Right lung (tissue), 5 donors: Measurements from ENCODE around the gene GORAB. TPM values are rescaled to one million over a fixed set of nuclear protein-coding genes. Genes with fewer than 3 reads are reported as not detected.

Source experiments
- DNase-seq, 2 donors: peaks; one replicate each; pipeline ENCODE4 v3.0.0-alpha.2; 2013
- polyA plus RNA-seq, 5 donors: library from polyadenylated mRNA; unstranded; fragments of 120-200 nt; gene quantifications; one replicate each; pipeline versions ENCODE4 v1.2.1 to v1.2.3, GENCODE V29; 2013; ENCODE audit warnings: inconsistent platforms in 1 of 5, low replicate concordance in 1 of 5; ENCODE audit not compliant: insufficient read length in 5 of 5, insufficient read depth in 1 of 5

Gene GORAB
- polyA plus RNA-seq, 5 donors, result 17.8 to 30.9 (median 25.8) TPM

- DNase-seq, result no peak
These were observed 5.1 kb downstream of the GORAB start for GRCh38 chr1:170536924-170537551.

- DNase-seq, result no peak
These were observed 6.0 kb downstream of the GORAB start for GRCh38 chr1:170537798-170538503.

DNA sequence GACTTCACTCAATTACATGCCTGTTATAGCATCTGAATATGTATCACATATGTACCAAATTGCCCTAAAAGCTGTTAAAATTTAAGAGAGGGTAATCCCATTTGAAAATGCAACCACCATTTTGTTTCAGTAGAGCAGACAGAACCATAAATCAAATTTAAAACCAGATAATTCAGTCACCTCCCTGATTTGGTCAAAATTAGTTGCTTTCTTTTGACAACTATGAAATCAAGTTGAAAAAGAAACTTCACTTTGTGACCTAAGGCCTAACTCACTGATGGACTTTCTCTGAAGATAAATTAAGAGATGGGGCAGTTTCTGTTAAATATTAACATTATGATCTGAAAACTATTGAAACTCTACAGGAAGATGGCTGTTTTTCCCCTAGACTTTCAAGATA is 6.7 kb downstream of the GORAB start:
- no peak for DNase-seq

DNA sequence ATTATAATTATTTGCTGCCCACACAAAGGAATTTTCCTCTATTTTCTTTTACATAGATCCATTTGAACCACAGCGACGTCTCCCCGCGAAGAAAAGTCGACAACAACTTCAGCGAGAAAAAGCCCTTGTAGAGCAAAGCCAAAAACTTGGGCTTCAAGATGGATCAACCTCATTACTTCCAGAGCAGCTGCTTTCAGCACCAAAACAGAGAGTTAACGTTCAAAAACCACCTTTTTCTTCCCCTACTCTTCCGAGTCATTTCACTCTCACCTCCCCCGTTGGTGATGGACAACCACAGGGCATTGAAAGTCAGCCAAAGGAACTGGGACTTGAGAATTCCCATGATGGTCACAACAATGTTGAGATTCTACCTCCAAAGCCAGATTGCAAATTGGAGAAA is 7.2 kb downstream of the GORAB start:
- DNase-seq, result no peak

DNA sequence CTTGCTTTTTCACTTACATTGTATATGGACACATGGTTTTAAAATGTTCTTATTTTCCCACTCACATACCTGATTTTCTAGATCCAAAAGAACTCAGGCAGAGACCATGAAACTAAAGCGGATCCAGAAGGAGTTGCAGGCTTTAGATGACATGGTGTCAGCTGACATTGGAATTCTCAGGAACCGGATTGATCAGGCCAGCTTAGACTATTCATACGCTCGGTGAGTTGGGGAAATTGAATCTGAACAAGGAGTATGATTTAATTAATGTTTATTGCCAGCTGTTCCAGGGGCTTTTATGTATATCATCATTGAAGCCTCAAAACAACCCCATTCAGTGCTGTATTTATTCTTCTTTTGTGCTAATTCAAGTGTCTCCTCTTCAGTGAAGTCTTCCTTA is 12.7 kb downstream of the GORAB start:
- no peak for DNase-seq

- DNase-seq, result no peak
These were observed 13.5 kb downstream of the GORAB start for GRCh38 chr1:170545476-170545875.

DNA sequence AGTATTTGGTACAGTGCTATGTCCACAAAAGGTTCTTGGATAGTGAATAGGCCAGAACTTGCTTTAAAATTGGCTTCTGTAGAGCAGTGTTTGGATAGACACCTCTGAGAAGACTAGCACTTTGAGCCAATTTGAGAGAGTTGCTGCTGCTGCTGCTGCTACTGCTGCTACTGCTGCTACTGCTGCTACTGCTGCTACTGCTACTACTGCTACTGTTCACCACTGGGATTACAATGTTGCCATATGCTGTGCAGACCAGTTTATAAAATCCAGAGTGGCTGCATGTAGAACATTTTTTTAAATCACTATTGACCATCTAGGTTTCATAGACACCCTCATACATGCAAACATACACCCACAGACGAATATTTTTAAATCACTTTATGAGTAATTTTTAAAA is 15.3 kb downstream of the GORAB start:
- DNase-seq, result no peak

DNA sequence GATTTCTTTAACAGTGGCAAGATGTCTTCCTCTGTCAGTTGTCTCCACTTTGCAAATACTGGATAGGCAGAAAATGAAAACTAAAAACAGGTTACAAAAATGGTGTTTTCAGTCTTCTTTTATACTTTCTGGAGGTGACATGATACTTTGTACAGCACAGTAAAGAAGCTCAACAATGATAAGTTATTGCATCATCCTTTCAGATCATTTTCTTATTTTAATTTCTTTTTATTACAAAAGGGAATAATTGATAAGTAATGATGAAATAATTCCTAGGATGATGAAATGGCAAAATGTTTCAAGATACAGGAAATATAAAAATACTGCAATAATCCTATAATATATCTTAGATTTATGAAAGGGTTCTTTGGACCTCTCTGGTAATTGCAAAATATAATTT is 16.5 kb downstream of the GORAB start:
- DNase-seq, result no peak

GRCh38 chr1:170555370-170555769 is 23.4 kb downstream of the GORAB start:
- no peak for DNase-seq

GRCh38 chr1:170556917-170557316 is 25.0 kb downstream of the GORAB start:
- no peak for DNase-seq

- no peak for DNase-seq
These were observed 26.8 kb downstream of the GORAB start for GRCh38 chr1:170558731-170559130.

DNA sequence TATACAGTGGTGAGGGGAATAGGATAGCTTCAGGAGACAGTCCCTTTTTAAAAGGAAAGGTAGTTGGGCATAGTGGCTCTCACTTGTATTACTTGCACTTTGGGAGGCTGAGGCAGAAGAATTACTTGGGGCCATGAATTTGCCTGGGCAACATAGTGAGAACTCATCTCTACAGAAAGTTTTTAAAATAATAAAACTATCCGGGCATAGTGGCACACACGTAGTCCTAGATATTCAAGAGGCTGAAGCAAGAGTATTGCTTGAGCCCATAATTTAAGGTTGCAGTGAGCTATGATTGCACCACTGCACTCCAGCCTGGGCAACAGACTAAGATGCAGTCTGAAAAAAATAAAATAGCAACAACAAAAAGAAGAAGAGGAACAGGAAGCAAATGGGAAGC is 27.2 kb downstream of the GORAB start:
- no peak for DNase-seq

DNA sequence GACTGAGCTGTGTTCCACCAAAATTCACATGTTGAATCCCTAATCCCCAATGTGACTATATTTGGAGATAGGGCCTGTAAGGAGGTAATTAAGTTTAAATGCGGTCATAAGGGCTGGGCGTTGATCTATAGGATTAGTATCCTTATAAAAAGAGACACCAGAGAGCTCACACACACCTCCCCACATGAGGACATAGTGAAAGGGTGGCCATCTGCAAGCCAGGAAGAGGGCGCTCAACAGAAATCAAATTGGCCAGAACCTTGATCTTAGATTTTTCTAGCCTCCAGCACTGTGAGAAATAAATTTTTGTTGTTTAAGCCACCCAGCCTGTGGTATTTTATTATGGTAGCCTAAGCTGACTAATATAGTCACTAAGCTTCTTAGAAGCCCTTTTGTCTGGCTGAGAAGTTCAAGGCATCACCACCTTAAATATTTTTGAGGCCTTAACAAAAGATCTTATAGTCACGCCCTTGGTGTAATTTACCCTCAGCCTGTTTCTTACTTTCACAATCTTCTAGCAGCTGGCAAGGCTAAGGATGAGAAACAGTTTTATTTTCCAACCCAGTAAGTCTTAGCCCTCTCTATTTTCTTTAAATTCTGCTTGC is 28.8 kb downstream of the GORAB start:
- no peak for DNase-seq

DNA sequence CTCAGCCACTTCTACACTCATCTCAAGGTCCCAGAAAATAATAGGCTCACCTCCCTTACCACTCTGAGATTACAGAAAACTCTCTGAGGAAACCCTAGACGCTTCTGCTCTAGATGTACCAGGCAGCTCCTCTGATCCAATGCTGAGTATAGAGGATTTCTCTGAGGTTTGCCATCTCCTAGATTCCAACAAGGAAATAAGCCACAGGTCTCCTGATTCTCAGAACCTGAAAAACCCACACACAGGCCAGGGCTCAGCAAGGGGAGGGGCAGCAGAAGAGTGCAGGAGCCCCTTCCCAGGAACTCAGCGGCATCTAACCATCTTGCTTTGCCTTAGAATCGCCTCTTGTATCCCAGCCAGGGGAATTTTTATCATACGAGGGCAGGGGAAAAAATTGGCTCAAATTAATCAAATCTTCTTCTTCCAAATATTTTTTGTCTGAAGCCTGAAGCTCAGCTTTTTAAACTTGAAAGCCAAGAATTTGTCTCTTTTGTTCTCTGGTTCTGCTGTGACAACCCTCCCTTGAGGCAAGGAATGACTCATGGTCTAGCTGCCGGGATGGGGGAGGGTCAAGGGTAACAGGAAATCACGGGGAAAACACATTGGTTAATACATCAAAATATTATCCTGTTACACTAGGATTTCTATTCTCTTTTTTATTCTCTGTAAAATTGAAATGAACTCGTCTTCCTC is 30.8 kb downstream of the GORAB start:
- DNase-seq, result no peak

GRCh38 chr1:170567214-170567613 is 35.2 kb downstream of the GORAB start:
- DNase-seq, result no peak

- no peak for DNase-seq
These were observed 36.2 kb downstream of the GORAB start for GRCh38 chr1:170568197-170568596.

GRCh38 chr1:170576980-170577379 is 45.0 kb downstream of the GORAB start:
- no peak for DNase-seq

DNA sequence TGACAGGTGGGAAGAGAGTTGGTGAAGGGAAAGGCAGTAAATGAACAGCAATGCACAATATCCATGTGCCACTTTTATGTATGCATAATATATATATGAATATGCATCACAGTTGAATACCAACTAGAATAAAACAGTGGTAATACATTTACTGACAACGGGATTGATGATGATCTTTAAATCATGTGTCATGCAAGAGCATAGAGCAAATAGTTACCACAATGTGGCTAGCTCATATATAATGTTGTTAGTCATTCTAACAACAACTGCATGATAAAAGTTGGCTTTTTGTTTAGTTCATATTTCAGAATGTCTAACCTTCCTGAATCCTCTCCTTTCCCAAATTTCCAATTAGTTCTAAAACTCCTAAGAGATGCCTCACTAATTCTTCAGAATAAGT is 46.4 kb downstream of the GORAB start:
- no peak for DNase-seq

GRCh38 chr1:170580636-170581440 is 48.9 kb downstream of the GORAB start:
- no peak for DNase-seq

GRCh38 chr1:170583186-170583585 is 51.2 kb downstream of the GORAB start:
- DNase-seq, result no peak

- DNase-seq, result no peak
These were observed 54.6 kb downstream of the GORAB start for GRCh38 chr1:170586321-170587252.
